HEK293 (cell line): ENCODE measurements around the gene GAA.

Source experiments
- GLIS1 ChIP-seq: fragments of 450-650 bp; formaldehyde crosslinking; IDR thresholded peaks from 2 replicates; pipeline ENCODE4 v1.5.1; 2016; ENCODE audit warnings: missing biosample characterization, missing genetic modification characterization
- HOXC10 ChIP-seq: sonication (generic); formaldehyde crosslinking; IDR thresholded peaks from 2 replicates; pipeline ENCODE4 v1.8.1; 2023; ENCODE audit warnings: mild to moderate bottlenecking, missing genetic modification reagents
- TSHZ1 ChIP-seq: fragments of 450-650 bp; formaldehyde crosslinking; IDR thresholded peaks from 2 replicates; pipeline ENCODE4 v1.5.1; 2016; ENCODE audit warnings: missing biosample characterization, missing genetic modification characterization, borderline replicate concordance
- YY1 ChIP-seq: fragments of 450-650 bp; formaldehyde crosslinking; IDR thresholded peaks from 2 replicates; pipeline ENCODE4 v1.5.1; 2018; ENCODE audit warnings: missing biosample characterization, missing genetic modification characterization
- ZBTB44 ChIP-seq: fragments of 450-650 bp; IDR thresholded peaks from 2 replicates; pipeline ENCODE4 v1.5.1; 2018; ENCODE audit warnings: missing biosample characterization, mild to moderate bottlenecking, missing genetic modification characterization
- ZBTB49 ChIP-seq: fragments of 450-650 bp; formaldehyde crosslinking; IDR thresholded peaks from 2 replicates; pipeline ENCODE4 v1.5.1; 2016; ENCODE audit warnings: missing biosample characterization, missing genetic modification characterization, low read depth
- ZFP69B ChIP-seq: fragments of 450-650 bp; formaldehyde crosslinking; IDR thresholded peaks from 2 replicates; pipeline ENCODE4 v1.5.1; 2016; ENCODE audit warnings: missing biosample characterization, missing genetic modification characterization
- ZNF146 ChIP-seq: fragments of 450-650 bp; formaldehyde crosslinking; IDR thresholded peaks from 2 replicates; pipeline ENCODE4 v1.5.1; 2016; ENCODE audit warnings: missing biosample characterization, missing genetic modification characterization
- ZNF148 ChIP-seq: fragments of 450-650 bp; formaldehyde crosslinking; IDR thresholded peaks from 2 replicates; pipeline ENCODE4 v1.5.0; 2017; ENCODE audit warnings: missing biosample characterization, missing genetic modification characterization, borderline replicate concordance
- ZNF157 ChIP-seq: fragments of 450-650 bp; formaldehyde crosslinking; IDR thresholded peaks from 2 replicates; pipeline ENCODE4 v1.5.1; 2016; ENCODE audit warnings: missing biosample characterization, missing genetic modification characterization
- ZNF221 ChIP-seq: fragments of 450-650 bp; formaldehyde crosslinking; IDR thresholded peaks from 2 replicates; pipeline ENCODE4 v1.5.1; 2017; ENCODE audit warnings: missing biosample characterization, missing genetic modification characterization, borderline replicate concordance
- ZNF223 ChIP-seq: fragments of 450-650 bp; formaldehyde crosslinking; IDR thresholded peaks from 2 replicates; pipeline ENCODE4 v1.5.1; 2016; ENCODE audit warnings: missing biosample characterization, missing genetic modification characterization
- ZNF473 ChIP-seq: fragments of 450-650 bp; formaldehyde crosslinking; IDR thresholded peaks from 2 replicates; pipeline ENCODE4 v1.5.1; 2017; ENCODE audit warnings: missing biosample characterization, missing genetic modification characterization
- ZNF530 ChIP-seq: fragments of 450-650 bp; formaldehyde crosslinking; IDR thresholded peaks from 2 replicates; pipeline ENCODE4 v1.5.1; 2016; ENCODE audit warnings: low read depth, missing biosample characterization, missing genetic modification characterization
- ZNF561 ChIP-seq: fragments of 450-650 bp; IDR thresholded peaks from 2 replicates; pipeline ENCODE4 v1.5.1; 2018; ENCODE audit warnings: missing biosample characterization, missing genetic modification characterization, borderline replicate concordance
- ZNF654 ChIP-seq: fragments of 450-650 bp; formaldehyde crosslinking; IDR thresholded peaks from 2 replicates; pipeline ENCODE4 v1.5.1; 2016; ENCODE audit warnings: low read depth, missing biosample characterization, missing genetic modification characterization
- ZNF677 ChIP-seq: fragments of 450-650 bp; IDR thresholded peaks from 2 replicates; pipeline ENCODE4 v1.5.0; 2018; ENCODE audit warnings: missing biosample characterization, mild to moderate bottlenecking, missing genetic modification characterization, moderate library complexity
- ZNF837 ChIP-seq: fragments of 450-650 bp; formaldehyde crosslinking; IDR thresholded peaks from 2 replicates; pipeline ENCODE4 v1.5.1; 2016; ENCODE audit warnings: missing biosample characterization, missing genetic modification characterization
- ZSCAN30 ChIP-seq: fragments of 450-650 bp; IDR thresholded peaks from 2 replicates; pipeline ENCODE4 v1.5.1; 2018; ENCODE audit warnings: missing biosample characterization, mild to moderate bottlenecking, missing genetic modification characterization, moderate library complexity
- TF ChIP-seq, protein P1 (sequence below): fragments of 450-650 bp; formaldehyde crosslinking; conservative IDR thresholded peaks from 2 replicates; pipeline ENCODE4 v1.5.1; 2016; ENCODE audit warnings: low read depth, missing biosample characterization, missing genetic modification characterization
- TF ChIP-seq, protein P2 (sequence below): sonication (generic); formaldehyde crosslinking; IDR thresholded peaks from 2 replicates; pipeline ENCODE4 v1.8.1; 2022; ENCODE audit warnings: mild to moderate bottlenecking, moderate library complexity, missing genetic modification reagents
- TF ChIP-seq, protein P3 (sequence below): fragments of 450-650 bp; formaldehyde crosslinking; IDR thresholded peaks from 2 replicates; pipeline ENCODE4 v1.5.1; 2016; ENCODE audit warnings: missing biosample characterization, missing genetic modification characterization, borderline replicate concordance

Gene GAA

GRCh38 chr17:80147035-80147822 is 45.8 kb downstream of the GAA start, which contains the start of gene EIF4A3 (continued):
- TF ChIP-seq ZNF148 (tag by site-specific recombination) (no peak), ZNF157 (tag by site-specific recombination) (no peak), GLIS1 (tag by site-specific recombination) (0 out of 2 replicates have a peak, but pooled peaks have one; percentile 10), HOXC10 (CRISPR knock-in tag) (0 out of 2 replicates have a peak, but pooled peaks have one; percentile 36), ZNF654 (no peak), ZSCAN30 (tag by site-specific recombination) (peak; percentile 88; the same call in 1 of the 2 replicates), ZNF146 (tag by site-specific recombination) (no peak), ZBTB44 (tag by site-specific recombination) (no peak), ZNF837 (tag by site-specific recombination) (no peak), ZNF561 (tag by site-specific recombination) (peak; percentile 87; the same call in 1 of the 2 replicates), ZNF473 (tag by site-specific recombination) (no peak), ZNF221 (tag by site-specific recombination) (no peak), ZNF677 (tag by site-specific recombination) (peak; percentile 58; the same call in 1 of the 2 replicates), ZBTB49 (tag by site-specific recombination) (no peak), ZNF530 (tag by site-specific recombination) (no peak), YY1 (tag by site-specific recombination) (peak; percentile 60; the same call in 1 of the 2 replicates), ZNF223 (no peak), ZFP69B (tag by site-specific recombination) (peak; percentile 98), TSHZ1 (no peak)
- TF ChIP-seq, protein P1, sequence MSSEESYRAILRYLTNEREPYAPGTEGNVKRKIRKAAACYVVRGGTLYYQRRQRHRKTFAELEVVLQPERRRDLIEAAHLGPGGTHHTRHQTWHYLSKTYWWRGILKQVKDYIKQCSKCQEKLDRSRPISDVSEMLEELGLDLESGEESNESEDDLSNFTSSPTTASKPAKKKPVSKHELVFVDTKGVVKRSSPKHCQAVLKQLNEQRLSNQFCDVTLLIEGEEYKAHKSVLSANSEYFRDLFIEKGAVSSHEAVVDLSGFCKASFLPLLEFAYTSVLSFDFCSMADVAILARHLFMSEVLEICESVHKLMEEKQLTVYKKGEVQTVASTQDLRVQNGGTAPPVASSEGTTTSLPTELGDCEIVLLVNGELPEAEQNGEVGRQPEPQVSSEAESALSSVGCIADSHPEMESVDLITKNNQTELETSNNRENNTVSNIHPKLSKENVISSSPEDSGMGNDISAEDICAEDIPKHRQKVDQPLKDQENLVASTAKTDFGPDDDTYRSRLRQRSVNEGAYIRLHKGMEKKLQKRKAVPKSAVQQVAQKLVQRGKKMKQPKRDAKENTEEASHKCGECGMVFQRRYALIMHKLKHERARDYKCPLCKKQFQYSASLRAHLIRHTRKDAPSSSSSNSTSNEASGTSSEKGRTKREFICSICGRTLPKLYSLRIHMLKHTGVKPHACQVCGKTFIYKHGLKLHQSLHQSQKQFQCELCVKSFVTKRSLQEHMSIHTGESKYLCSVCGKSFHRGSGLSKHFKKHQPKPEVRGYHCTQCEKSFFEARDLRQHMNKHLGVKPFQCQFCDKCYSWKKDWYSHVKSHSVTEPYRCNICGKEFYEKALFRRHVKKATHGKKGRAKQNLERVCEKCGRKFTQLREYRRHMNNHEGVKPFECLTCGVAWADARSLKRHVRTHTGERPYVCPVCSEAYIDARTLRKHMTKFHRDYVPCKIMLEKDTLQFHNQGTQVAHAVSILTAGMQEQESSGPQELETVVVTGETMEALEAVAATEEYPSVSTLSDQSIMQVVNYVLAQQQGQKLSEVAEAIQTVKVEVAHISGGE (tag by site-specific recombination), result 0 out of 2 replicates have a peak, but pooled peaks have one; percentile 30
- TF ChIP-seq, protein P2, sequence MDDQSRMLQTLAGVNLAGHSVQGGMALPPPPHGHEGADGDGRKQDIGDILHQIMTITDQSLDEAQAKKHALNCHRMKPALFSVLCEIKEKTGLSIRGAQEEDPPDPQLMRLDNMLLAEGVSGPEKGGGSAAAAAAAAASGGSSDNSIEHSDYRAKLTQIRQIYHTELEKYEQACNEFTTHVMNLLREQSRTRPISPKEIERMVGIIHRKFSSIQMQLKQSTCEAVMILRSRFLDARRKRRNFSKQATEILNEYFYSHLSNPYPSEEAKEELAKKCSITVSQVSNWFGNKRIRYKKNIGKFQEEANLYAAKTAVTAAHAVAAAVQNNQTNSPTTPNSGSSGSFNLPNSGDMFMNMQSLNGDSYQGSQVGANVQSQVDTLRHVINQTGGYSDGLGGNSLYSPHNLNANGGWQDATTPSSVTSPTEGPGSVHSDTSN (CRISPR knock-in tag), result peak; percentile 98
- TF ChIP-seq, protein P3, sequence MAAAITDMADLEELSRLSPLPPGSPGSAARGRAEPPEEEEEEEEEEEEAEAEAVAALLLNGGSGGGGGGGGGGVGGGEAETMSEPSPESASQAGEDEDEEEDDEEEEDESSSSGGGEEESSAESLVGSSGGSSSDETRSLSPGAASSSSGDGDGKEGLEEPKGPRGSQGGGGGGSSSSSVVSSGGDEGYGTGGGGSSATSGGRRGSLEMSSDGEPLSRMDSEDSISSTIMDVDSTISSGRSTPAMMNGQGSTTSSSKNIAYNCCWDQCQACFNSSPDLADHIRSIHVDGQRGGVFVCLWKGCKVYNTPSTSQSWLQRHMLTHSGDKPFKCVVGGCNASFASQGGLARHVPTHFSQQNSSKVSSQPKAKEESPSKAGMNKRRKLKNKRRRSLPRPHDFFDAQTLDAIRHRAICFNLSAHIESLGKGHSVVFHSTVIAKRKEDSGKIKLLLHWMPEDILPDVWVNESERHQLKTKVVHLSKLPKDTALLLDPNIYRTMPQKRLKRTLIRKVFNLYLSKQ, result no peak
